ENCODE measurements around the gene TPT1. TPM values are rescaled to one million over a fixed set of nuclear protein-coding genes. Genes with fewer than 3 reads are reported as not detected.

The TPT1 gene
- total and polyA plus RNA-seq, 7 donors, result 7,807 to 19,074 (median 12,417) TPM

GRCh38 chr13:45333977-45334922 is 6.7 kb downstream of the TPT1 start:
- no peak for TF ChIP-seq CTCF (IDR thresholded peaks at IDR 0.05)
- H3K4me1 ChIP-seq, result peaks cover 85% of the 10 kb centered on the region
- no peaks in the 10 kb centered on the region for H3K9me3 ChIP-seq
- intact Hi-C loops (cut with DNase I), result no loop called here
- no peak for ATAC-seq
- 62 to 76% (median 73%) methylated on average over 7 of the region's 7 CpGs for WGBS, 3 donors
- peak overlapping the region; percentile 98 for H3K27ac ChIP-seq
- peak overlapping the region; percentile 80 for H3K4me3 ChIP-seq
- peaks cover 25 to 58% of the 10 kb centered on the region in 2 donors for H3K36me3 ChIP-seq (ENCODE audit: insufficient read depth in 1 of 2, low read depth in 1 of 2)
- no peaks in the 10 kb centered on the region for H3K27me3 ChIP-seq (ENCODE audit: insufficient read depth in 3 of 3, low read length in 2 of 3)
- no peak for DNase-seq

- Histone ChIP-seq H3K4me1 (peaks cover 85% of the 10 kb centered on the region), H3K36me3 (ENCODE audit: insufficient read depth in 1 of 2, low read depth in 1 of 2) (peaks cover 21 to 49% of the 10 kb centered on the region in 2 donors), H3K4me3 (no peak overlapping the region), H3K27ac (peak overlapping the region; percentile 98), H3K27me3 (ENCODE audit: insufficient read depth in 3 of 3, low read length in 2 of 3) (no peaks in the 10 kb centered on the region), H3K9me3 (no peaks in the 10 kb centered on the region)
- intact Hi-C loops (cut with DNase I), result no loop called here
- TF ChIP-seq CTCF (IDR thresholded peaks at IDR 0.05), result no peak
- ATAC-seq (no peak), DNase-seq (no peak)
- WGBS, 3 donors, result 42 to 64% (median 47%) methylated on average over 3 of the region's 3 CpGs
Observed at GRCh38 chr13:45333251-45333976, 7.6 kb downstream of the TPT1 start.

- DNase-seq (no peak), ATAC-seq (no peak)
- peaks cover 18 to 44% of the 10 kb centered on the region in 2 donors for H3K36me3 ChIP-seq (ENCODE audit: insufficient read depth in 1 of 2, low read depth in 1 of 2)
- H3K9me3 ChIP-seq, result no peaks in the 10 kb centered on the region
- intact Hi-C loops (cut with DNase I), result no loop called here
- H3K27ac ChIP-seq, result peak overlapping the region; percentile 61
- WGBS, 3 donors, result 86 to 88% (median 88%) methylated on average over 3 of the region's 3 CpGs
- no peak overlapping the region for H3K4me3 ChIP-seq
- H3K27me3 ChIP-seq (ENCODE audit: insufficient read depth in 3 of 3, low read length in 2 of 3), result no peaks in the 10 kb centered on the region
- H3K4me1 ChIP-seq, result peaks cover 79% of the 10 kb centered on the region
- TF ChIP-seq CTCF (IDR thresholded peaks at IDR 0.05), result no peak
Observed at GRCh38 chr13:45332831-45333219, 8.2 kb downstream of the TPT1 start.

- Histone ChIP-seq H3K36me3 (ENCODE audit: insufficient read depth in 1 of 2, low read depth in 1 of 2) (peaks cover 15 to 38% of the 10 kb centered on the region in 2 donors), H3K4me3 (no peak overlapping the region), H3K27me3 (ENCODE audit: insufficient read depth in 3 of 3, low read length in 2 of 3) (no peaks in the 10 kb centered on the region), H3K4me1 (peaks cover 73% of the 10 kb centered on the region), H3K27ac (peak overlapping the region; percentile 61), H3K9me3 (no peaks in the 10 kb centered on the region)
- intact Hi-C loops (cut with DNase I), result no loop called here
- ATAC-seq (peak; percentile 39 to 64 (median 51)), DNase-seq (peak in 1 of 2 donors; percentile 44)
- WGBS, 3 donors, result 71 to 79% (median 73%) methylated on average over 2 of the region's 2 CpGs
- TF ChIP-seq CTCF (IDR thresholded peaks at IDR 0.05), result no peak
Observed at GRCh38 chr13:45332036-45332830, 8.8 kb downstream of the TPT1 start.

All from psoas muscle (tissue), 8 donors.